Liver (tissue), 9 donors: ENCODE measurements around the gene ZNF582. TPM values are rescaled to one million over a fixed set of nuclear protein-coding genes. Genes with fewer than 3 reads are reported as not detected.

Source experiments
- DNase-seq: peaks from one replicate; pipeline ENCODE4 v3.0.0-alpha.2; 2017; ENCODE audit warnings: low spot score
- H3K27ac ChIP-seq, 2 donors: one replicate each; pipeline ENCODE4 v1.7.0; 2013; ENCODE audit warnings: inconsistent platforms in 2 of 2, low read length in 2 of 2, control low read depth in 1 of 2, low read depth in 1 of 2, mild to moderate bottlenecking in 1 of 2
- H3K27me3 ChIP-seq, 4 donors: one replicate each; pipeline versions ENCODE4 v1.6.1 to v1.7.0; 2013; ENCODE audit warnings: low read length in 3 of 4, inconsistent platforms in 1 of 4, mild to moderate bottlenecking in 1 of 4, moderate library complexity in 1 of 4; ENCODE audit not compliant: control insufficient read depth in 4 of 4, insufficient read depth in 4 of 4
- H3K36me3 ChIP-seq, 4 donors: one replicate each; pipeline versions ENCODE4 v1.6.1 to v1.7.0; 2013; ENCODE audit warnings: low read length in 3 of 4, mild to moderate bottlenecking in 3 of 4, low read depth in 1 of 4, moderate library complexity in 1 of 4; ENCODE audit not compliant: control insufficient read depth in 4 of 4, insufficient read depth in 3 of 4
- H3K4me1 ChIP-seq, 4 donors: one replicate each; pipeline versions ENCODE4 v1.6.1 to v1.7.0; 2013; ENCODE audit warnings: low read length in 3 of 4, mild to moderate bottlenecking in 3 of 4, moderate library complexity in 1 of 4; ENCODE audit not compliant: control insufficient read depth in 4 of 4, insufficient read depth in 4 of 4
- H3K4me3 ChIP-seq, 3 donors: one replicate each; pipeline versions ENCODE4 v1.6.1 to v1.7.0; 2013; ENCODE audit warnings: low read length in 3 of 3, control low read depth in 1 of 3, low read depth in 1 of 3, mild to moderate bottlenecking in 1 of 3
- H3K9ac ChIP-seq, 2 donors: one replicate each; pipeline ENCODE4 v1.7.0; 2013; ENCODE audit warnings: low read length in 2 of 2, mild to moderate bottlenecking in 2 of 2, moderate library complexity in 2 of 2, control low read depth in 1 of 2, low read depth in 1 of 2
- H3K9me3 ChIP-seq, 4 donors: one replicate each; pipeline versions ENCODE4 v1.6.1 to v1.7.0; 2013; ENCODE audit warnings: low read length in 3 of 4; ENCODE audit not compliant: control insufficient read depth in 4 of 4
- EGR1 ChIP-seq, 2 donors: IDR thresholded peaks; 2 replicates each; pipeline ENCODE4 v1.6.1; 2016 to 2018; ENCODE audit warnings: antibody characterized with exemption in 2 of 2, low read depth in 2 of 2
- FOXA1 ChIP-seq: IDR thresholded peaks from 2 replicates; pipeline ENCODE4 v1.6.1; 2016; ENCODE audit warnings: antibody characterized with exemption
- FOXA2 ChIP-seq: IDR thresholded peaks from 2 replicates; pipeline ENCODE4 v1.6.1; 2016; ENCODE audit warnings: antibody characterized with exemption
- GABPA ChIP-seq, 2 donors: IDR thresholded peaks in 1 of 2; conservative IDR thresholded peaks in 1 of 2; 2 replicates each; pipeline ENCODE4 v1.6.1; 2016; ENCODE audit warnings: antibody characterized with exemption in 2 of 2, mild to moderate bottlenecking in 1 of 2, moderate library complexity in 1 of 2
- JUND ChIP-seq, 2 donors: IDR thresholded peaks; 2 replicates each; pipeline ENCODE4 v1.6.1; 2016; ENCODE audit warnings: antibody characterized with exemption in 2 of 2
- NR2F2 ChIP-seq: IDR thresholded peaks from 2 replicates; pipeline ENCODE4 v1.6.1; 2016; ENCODE audit warnings: antibody characterized with exemption
- RAD21 ChIP-seq, 2 donors: IDR thresholded peaks; 2 replicates each; pipeline ENCODE4 v1.6.1; 2016; ENCODE audit warnings: antibody characterized with exemption in 2 of 2, mild to moderate bottlenecking in 2 of 2
- RXRA ChIP-seq, 2 donors: IDR thresholded peaks; 2 replicates each; pipeline ENCODE4 v1.6.1; 2017 to 2018; ENCODE audit warnings: antibody characterized with exemption in 2 of 2, mild to moderate bottlenecking in 1 of 2
- SP1 ChIP-seq: IDR thresholded peaks from 2 replicates; pipeline ENCODE4 v1.6.1; 2018; ENCODE audit warnings: antibody characterized with exemption, mild to moderate bottlenecking
- TAF1 ChIP-seq: conservative IDR thresholded peaks from 2 replicates; pipeline ENCODE4 v1.6.1; 2016; ENCODE audit warnings: antibody characterized with exemption, mild to moderate bottlenecking
- YY1 ChIP-seq: IDR thresholded peaks from 2 replicates; pipeline ENCODE4 v1.6.1; 2016; ENCODE audit warnings: antibody characterized with exemption, mild to moderate bottlenecking
- WGBS: extraction: QIAGEN DNeasy Blood & Tissue Kit; methylation state at CpG from one replicate; pipeline ENCODE4 v1.1.7; 2013; 5-methylcytosine and 5-hydroxymethylcytosine counted together
- polyA plus RNA-seq, 2 donors: library from polyadenylated mRNA; stranded (reverse) in 1 of 2; unstranded in 1 of 2; fragments of 200-250 nt in 1 of 2; fragments of >200 nt in 1 of 2; fragmentation: Nextera tagmentation in 1 of 2; extraction: Ambion mirVana in 1 of 2; gene quantifications; one replicate each; pipeline versions ENCODE4 v1.2.1 to v1.2.3, GENCODE V29; 2013 to 2015
- total RNA-seq, 2 donors: library from RNA; depleted of rRNA; stranded (reverse); fragments of >200 nt; gene quantifications; one replicate each; pipeline ENCODE4 v1.2.3, GENCODE V29; 2014
- TF ChIP-seq, protein P1 (sequence below): IDR thresholded peaks from 2 replicates; pipeline ENCODE4 v1.6.1; 2016; ENCODE audit warnings: antibody characterized with exemption, mild to moderate bottlenecking
- TF ChIP-seq, protein P2 (sequence below): fragments of 150-350 bp; IDR thresholded peaks from 2 replicates; pipeline ENCODE4 v1.5.1; 2017; ENCODE audit warnings: improper control_type of control experiment, low read depth, low read length; ENCODE audit not compliant: missing input control
- TF ChIP-seq, protein P3 (sequence below): IDR thresholded peaks from 2 replicates; pipeline ENCODE4 v1.6.1; 2016; ENCODE audit warnings: antibody characterized with exemption
- TF ChIP-seq, protein P4 (sequence below): IDR thresholded peaks from 2 replicates; pipeline ENCODE4 v1.6.1; 2016; ENCODE audit warnings: antibody characterized with exemption
- donor health status: healthy.
- donor health status: healthy.
- donor health status: healthy.
- donor health status: healthy.
- donor health status: healthy.

Gene ZNF582
- total and polyA plus RNA-seq, 4 donors, result 1.3 to 2.1 (median 1.4) TPM

DNA sequence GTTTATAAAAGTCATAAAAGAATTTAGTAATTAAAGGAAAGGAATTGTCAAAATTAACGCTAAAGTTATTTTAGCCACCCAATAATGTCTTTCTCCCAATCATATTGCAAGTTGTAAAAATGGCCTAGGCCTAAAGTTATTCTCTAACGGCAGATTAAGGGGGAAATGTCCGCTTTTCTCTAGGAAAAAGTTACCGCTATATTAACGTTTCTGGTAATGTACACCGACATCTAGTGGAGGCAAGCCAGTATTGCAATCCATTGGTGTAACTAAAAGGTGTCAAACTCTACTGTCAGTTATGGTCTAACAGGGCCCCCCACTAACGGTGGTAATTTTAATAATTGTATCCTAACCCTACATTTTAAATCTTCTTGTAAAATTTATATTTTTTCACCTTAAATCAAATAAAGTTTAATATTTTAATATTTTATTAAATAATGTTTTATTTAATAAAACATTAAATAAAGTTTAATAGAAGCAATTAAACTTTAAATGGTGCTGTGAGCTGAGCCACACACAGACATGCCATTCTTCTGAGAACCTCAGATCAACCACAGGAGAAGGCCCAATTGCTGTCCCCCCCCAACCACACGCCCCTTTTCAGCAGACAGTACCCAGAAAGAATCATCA lies 42.8 kb downstream of the ZNF582 start:
- no peak overlapping the region for H3K9ac ChIP-seq
- DNase-seq, result peak; percentile 52

DNA sequence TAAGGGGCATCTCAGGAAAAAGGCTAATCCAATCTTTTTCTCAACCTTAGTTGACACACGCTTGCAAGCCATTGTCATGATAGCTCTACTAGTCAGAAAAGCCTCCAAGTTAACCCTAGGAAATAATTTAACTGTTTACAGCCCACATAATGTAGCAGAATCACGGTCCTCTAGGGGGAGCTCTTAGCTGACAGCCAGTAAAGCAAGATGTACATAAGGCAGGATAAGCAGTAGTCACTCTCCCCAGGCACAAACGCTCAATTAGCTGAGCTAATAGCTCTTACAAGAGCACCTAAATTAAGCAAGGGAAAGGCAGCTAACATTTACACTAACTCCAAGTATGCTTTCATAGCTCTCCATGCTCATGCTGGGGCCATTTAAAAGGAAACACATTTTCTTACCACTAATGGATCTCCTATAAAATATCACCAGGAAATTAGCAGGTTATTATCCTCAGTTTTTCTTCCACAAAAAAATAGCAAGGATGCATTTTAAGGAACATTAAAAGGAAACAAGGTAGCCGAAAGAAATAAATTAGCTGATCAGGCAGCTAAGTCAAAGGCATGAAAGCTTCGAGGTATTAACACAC lies 45.0 kb downstream of the ZNF582 start:
- Histone ChIP-seq H3K27me3 (no peaks in the 10 kb centered on the region), H3K4me1 (no peaks in the 10 kb centered on the region), H3K36me3 (no peaks in the 10 kb centered on the region), H3K9ac (no peak overlapping the region), H3K27ac (no peak overlapping the region), H3K4me3 (no peak overlapping the region), H3K9me3 (peaks cover 0 to 4% (median 1%) of the 10 kb centered on the region in 4 donors)
- no peak for TF ChIP-seq FOXA1
- TF ChIP-seq GABPA (IDR thresholded peaks at IDR 0.05 in 1 of 2, conservative IDR thresholded peaks at IDR 0.05 in 1 of 2), result no peak
- no peak for TF ChIP-seq YY1
- no peak for TF ChIP-seq NR2F2
- TF ChIP-seq, protein P1, sequence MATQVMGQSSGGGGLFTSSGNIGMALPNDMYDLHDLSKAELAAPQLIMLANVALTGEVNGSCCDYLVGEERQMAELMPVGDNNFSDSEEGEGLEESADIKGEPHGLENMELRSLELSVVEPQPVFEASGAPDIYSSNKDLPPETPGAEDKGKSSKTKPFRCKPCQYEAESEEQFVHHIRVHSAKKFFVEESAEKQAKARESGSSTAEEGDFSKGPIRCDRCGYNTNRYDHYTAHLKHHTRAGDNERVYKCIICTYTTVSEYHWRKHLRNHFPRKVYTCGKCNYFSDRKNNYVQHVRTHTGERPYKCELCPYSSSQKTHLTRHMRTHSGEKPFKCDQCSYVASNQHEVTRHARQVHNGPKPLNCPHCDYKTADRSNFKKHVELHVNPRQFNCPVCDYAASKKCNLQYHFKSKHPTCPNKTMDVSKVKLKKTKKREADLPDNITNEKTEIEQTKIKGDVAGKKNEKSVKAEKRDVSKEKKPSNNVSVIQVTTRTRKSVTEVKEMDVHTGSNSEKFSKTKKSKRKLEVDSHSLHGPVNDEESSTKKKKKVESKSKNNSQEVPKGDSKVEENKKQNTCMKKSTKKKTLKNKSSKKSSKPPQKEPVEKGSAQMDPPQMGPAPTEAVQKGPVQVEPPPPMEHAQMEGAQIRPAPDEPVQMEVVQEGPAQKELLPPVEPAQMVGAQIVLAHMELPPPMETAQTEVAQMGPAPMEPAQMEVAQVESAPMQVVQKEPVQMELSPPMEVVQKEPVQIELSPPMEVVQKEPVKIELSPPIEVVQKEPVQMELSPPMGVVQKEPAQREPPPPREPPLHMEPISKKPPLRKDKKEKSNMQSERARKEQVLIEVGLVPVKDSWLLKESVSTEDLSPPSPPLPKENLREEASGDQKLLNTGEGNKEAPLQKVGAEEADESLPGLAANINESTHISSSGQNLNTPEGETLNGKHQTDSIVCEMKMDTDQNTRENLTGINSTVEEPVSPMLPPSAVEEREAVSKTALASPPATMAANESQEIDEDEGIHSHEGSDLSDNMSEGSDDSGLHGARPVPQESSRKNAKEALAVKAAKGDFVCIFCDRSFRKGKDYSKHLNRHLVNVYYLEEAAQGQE, result no peak
- DNase-seq, result no peak
- WGBS, result 72% methylated on average over 5 of the region's 5 CpGs

More for the DNA sequence above, 42.8 kb downstream of the ZNF582 start:
- H3K9me3 ChIP-seq, result peaks cover 0 to 4% (median 1%) of the 10 kb centered on the region in 4 donors
- no peaks in the 10 kb centered on the region for H3K36me3 ChIP-seq
- 34% methylated on average over 8 of the region's 8 CpGs for WGBS
- no peak overlapping the region for H3K27ac ChIP-seq
- H3K27me3 ChIP-seq, result no peaks in the 10 kb centered on the region
- H3K4me3 ChIP-seq, result no peak overlapping the region
- peaks cover 0 to 9% (median 6%) of the 10 kb centered on the region in 4 donors for H3K4me1 ChIP-seq
- TF ChIP-seq NR2F2 (no peak), RAD21 (IDR thresholded peaks at IDR 0.05) (peak; percentile 65 to 75)
- TF ChIP-seq, protein P2, sequence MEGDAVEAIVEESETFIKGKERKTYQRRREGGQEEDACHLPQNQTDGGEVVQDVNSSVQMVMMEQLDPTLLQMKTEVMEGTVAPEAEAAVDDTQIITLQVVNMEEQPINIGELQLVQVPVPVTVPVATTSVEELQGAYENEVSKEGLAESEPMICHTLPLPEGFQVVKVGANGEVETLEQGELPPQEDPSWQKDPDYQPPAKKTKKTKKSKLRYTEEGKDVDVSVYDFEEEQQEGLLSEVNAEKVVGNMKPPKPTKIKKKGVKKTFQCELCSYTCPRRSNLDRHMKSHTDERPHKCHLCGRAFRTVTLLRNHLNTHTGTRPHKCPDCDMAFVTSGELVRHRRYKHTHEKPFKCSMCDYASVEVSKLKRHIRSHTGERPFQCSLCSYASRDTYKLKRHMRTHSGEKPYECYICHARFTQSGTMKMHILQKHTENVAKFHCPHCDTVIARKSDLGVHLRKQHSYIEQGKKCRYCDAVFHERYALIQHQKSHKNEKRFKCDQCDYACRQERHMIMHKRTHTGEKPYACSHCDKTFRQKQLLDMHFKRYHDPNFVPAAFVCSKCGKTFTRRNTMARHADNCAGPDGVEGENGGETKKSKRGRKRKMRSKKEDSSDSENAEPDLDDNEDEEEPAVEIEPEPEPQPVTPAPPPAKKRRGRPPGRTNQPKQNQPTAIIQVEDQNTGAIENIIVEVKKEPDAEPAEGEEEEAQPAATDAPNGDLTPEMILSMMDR, result peak; percentile 62

DNA sequence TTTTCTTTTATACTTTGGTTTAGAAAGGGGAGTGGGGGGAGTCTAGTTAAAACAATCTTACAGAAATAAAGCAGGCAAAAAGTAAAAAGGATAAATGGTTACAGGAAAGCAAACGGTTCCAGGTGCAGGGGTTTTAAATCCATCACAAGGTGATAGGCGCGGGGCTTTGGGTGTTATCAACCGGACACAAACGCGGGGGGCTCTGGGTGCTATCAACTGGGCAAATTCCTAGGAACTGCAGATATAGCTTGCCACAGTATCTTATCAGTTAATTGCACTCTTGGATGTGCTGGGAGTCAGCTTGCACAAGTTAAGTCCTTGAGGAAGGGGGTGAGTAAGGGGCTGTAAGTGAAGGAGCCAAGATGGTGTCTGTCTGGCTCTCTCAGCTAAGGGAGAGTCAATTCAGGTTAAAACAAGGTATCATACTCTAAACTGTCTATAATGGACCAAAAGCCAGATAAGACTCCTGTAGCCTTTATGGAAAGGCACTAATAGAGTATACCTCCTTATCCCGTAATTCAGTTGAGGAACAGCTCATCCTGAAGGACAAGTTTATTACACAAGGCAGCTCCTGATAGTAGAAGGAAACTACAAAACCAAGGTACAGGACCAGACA lies 46.1 kb downstream of the ZNF582 start:
- H3K4me3 ChIP-seq, result no peak overlapping the region
- no peaks in the 10 kb centered on the region for H3K4me1 ChIP-seq
- no peak overlapping the region for H3K27ac ChIP-seq
- WGBS, result 68% methylated on average over 7 of the region's 7 CpGs
- H3K9ac ChIP-seq, result no peak overlapping the region
- H3K36me3 ChIP-seq, result no peaks in the 10 kb centered on the region
- H3K27me3 ChIP-seq, result no peaks in the 10 kb centered on the region
- H3K9me3 ChIP-seq, result no peaks in the 10 kb centered on the region
- no peak for DNase-seq
- no peak for TF ChIP-seq EGR1 (IDR thresholded peaks at IDR 0.05; ENCODE audit: low read depth in 2 of 2)
- TF ChIP-seq, protein P3, sequence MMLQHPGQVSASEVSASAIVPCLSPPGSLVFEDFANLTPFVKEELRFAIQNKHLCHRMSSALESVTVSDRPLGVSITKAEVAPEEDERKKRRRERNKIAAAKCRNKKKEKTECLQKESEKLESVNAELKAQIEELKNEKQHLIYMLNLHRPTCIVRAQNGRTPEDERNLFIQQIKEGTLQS, result no peak
- TF ChIP-seq NR2F2, result no peak
- TF ChIP-seq, protein P1, result no peak
- no peak for TF ChIP-seq JUND (IDR thresholded peaks at IDR 0.05)
- no peak for TF ChIP-seq GABPA (IDR thresholded peaks at IDR 0.05 in 1 of 2, conservative IDR thresholded peaks at IDR 0.05 in 1 of 2)
- TF ChIP-seq, protein P4, sequence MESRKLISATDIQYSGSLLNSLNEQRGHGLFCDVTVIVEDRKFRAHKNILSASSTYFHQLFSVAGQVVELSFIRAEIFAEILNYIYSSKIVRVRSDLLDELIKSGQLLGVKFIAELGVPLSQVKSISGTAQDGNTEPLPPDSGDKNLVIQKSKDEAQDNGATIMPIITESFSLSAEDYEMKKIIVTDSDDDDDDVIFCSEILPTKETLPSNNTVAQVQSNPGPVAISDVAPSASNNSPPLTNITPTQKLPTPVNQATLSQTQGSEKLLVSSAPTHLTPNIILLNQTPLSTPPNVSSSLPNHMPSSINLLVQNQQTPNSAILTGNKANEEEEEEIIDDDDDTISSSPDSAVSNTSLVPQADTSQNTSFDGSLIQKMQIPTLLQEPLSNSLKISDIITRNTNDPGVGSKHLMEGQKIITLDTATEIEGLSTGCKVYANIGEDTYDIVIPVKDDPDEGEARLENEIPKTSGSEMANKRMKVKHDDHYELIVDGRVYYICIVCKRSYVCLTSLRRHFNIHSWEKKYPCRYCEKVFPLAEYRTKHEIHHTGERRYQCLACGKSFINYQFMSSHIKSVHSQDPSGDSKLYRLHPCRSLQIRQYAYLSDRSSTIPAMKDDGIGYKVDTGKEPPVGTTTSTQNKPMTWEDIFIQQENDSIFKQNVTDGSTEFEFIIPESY, result no peak
- TF ChIP-seq FOXA2, result no peak
- TF ChIP-seq SP1, result no peak
- TF ChIP-seq RXRA (IDR thresholded peaks at IDR 0.05), result no peak
- TF ChIP-seq TAF1, result no peak
